RWPE2 (cell line): ENCODE measurements around the gene SLC38A1.

Experiments
- ATAC-seq: fragments of 200-7000 bp; cut with Tn5 transposase; 3 replicates; pipeline ENCODE4 v1.9.1; 2021; ENCODE audit warnings: low read depth
- DNase-seq: peaks from one replicate; pipeline ENCODE4 v3.0.0-alpha.2; 2020; ENCODE audit warnings: low spot score
- H3K27ac ChIP-seq: fragments of 450-650 bp; 2 replicates; pipeline ENCODE4 v1.5.1; 2017; ENCODE audit warnings: mild to moderate bottlenecking; ENCODE audit not compliant: poor library complexity, severe bottlenecking
- H3K27me3 ChIP-seq: fragments of 250-450 bp; sonication (Bioruptor Pico); 2 replicates; pipeline ENCODE4 v1.5.1; 2021; ENCODE audit warnings: mild to moderate bottlenecking, moderate library complexity; ENCODE audit not compliant: insufficient read depth, poor library complexity, severe bottlenecking
- H3K36me3 ChIP-seq: fragments of 250-450 bp; sonication (Bioruptor Pico); 2 replicates; pipeline ENCODE4 v1.5.1; 2020; ENCODE audit warnings: low read depth, mild to moderate bottlenecking, moderate library complexity
- H3K4me1 ChIP-seq: fragments of 250-450 bp; sonication (Bioruptor Pico); 2 replicates; pipeline ENCODE4 v1.5.1; 2021; ENCODE audit warnings: mild to moderate bottlenecking, moderate library complexity; ENCODE audit not compliant: insufficient read depth, poor library complexity, severe bottlenecking
- H3K4me3 ChIP-seq: fragments of 250-450 bp; sonication (Bioruptor Pico); 2 replicates; pipeline ENCODE4 v1.5.1; 2021; ENCODE audit warnings: mild to moderate bottlenecking, moderate library complexity; ENCODE audit not compliant: severe bottlenecking
- H3K9me3 ChIP-seq: fragments of 250-450 bp; sonication (Bioruptor Pico); 2 replicates; pipeline ENCODE4 v1.5.1; 2021; ENCODE audit warnings: mild to moderate bottlenecking, moderate library complexity; ENCODE audit not compliant: severe bottlenecking
- CTCF ChIP-seq: fragments of 450-650 bp; IDR thresholded peaks from one replicate; pipeline ENCODE4 v1.5.1; 2017; ENCODE audit warnings: mild to moderate bottlenecking, moderate library complexity; ENCODE audit not compliant: poor library complexity, severe bottlenecking

Gene SLC38A1

GRCh38 chr12:46209170-46209569, 59.7 kb downstream of the SLC38A1 start:
- no peak overlapping the region for H3K4me3 ChIP-seq
- H3K4me1 ChIP-seq = peaks cover 24% of the 10 kb centered on the region
- ATAC-seq = no peak
- H3K27me3 ChIP-seq = no peaks in the 10 kb centered on the region
- H3K27ac ChIP-seq = peak overlapping the region; percentile 43
- no peaks in the 10 kb centered on the region for H3K9me3 ChIP-seq
- no peak for TF ChIP-seq CTCF
- peaks cover 91% of the 10 kb centered on the region for H3K36me3 ChIP-seq
- DNase-seq = no peak

GRCh38 chr12:46208370-46208769, 60.5 kb downstream of the SLC38A1 start:
- no peak overlapping the region for H3K27ac ChIP-seq
- DNase-seq (no peak), ATAC-seq (no peak)
- no peak overlapping the region for H3K4me3 ChIP-seq
- no peaks in the 10 kb centered on the region for H3K9me3 ChIP-seq
- peaks cover 91% of the 10 kb centered on the region for H3K36me3 ChIP-seq
- peaks cover 24% of the 10 kb centered on the region for H3K4me1 ChIP-seq
- no peaks in the 10 kb centered on the region for H3K27me3 ChIP-seq
- TF ChIP-seq CTCF = no peak

- H3K27ac ChIP-seq = no peak overlapping the region
- H3K4me1 ChIP-seq = peaks cover 24% of the 10 kb centered on the region
- ATAC-seq (no peak), DNase-seq (no peak)
- H3K9me3 ChIP-seq = no peaks in the 10 kb centered on the region
- peaks cover 91% of the 10 kb centered on the region for H3K36me3 ChIP-seq
- no peak for TF ChIP-seq CTCF
- no peak overlapping the region for H3K4me3 ChIP-seq
- H3K27me3 ChIP-seq = no peaks in the 10 kb centered on the region
These were observed 61.2 kb downstream of the SLC38A1 start for GRCh38 chr12:46207644-46208043.

GRCh38 chr12:46206471-46206870, 62.4 kb downstream of the SLC38A1 start:
- H3K36me3 ChIP-seq = peaks cover 91% of the 10 kb centered on the region
- no peak overlapping the region for H3K27ac ChIP-seq
- peaks cover 23% of the 10 kb centered on the region for H3K4me1 ChIP-seq
- ATAC-seq (no peak), DNase-seq (no peak)
- TF ChIP-seq CTCF = no peak
- H3K27me3 ChIP-seq = no peaks in the 10 kb centered on the region
- no peak overlapping the region for H3K4me3 ChIP-seq
- no peaks in the 10 kb centered on the region for H3K9me3 ChIP-seq

- H3K4me1 ChIP-seq = peaks cover 11% of the 10 kb centered on the region
- H3K27me3 ChIP-seq = no peaks in the 10 kb centered on the region
- no peak overlapping the region for H3K4me3 ChIP-seq
- H3K9me3 ChIP-seq = no peaks in the 10 kb centered on the region
- DNase-seq (no peak), ATAC-seq (no peak)
- no peak overlapping the region for H3K27ac ChIP-seq
- TF ChIP-seq CTCF = no peak
- H3K36me3 ChIP-seq = peaks cover 95% of the 10 kb centered on the region
These were observed 63.5 kb downstream of the SLC38A1 start for GRCh38 chr12:46205294-46205693.
